K562 (cell line): ENCODE measurements around the gene HSD17B1. TPM values are rescaled to one million over a fixed set of nuclear protein-coding genes. Genes with fewer than 3 reads are reported as not detected.
A peak's percentile ranks its signal among the peaks of the same experiment; 100 is the strongest.

ENCODE experiments used
- ATF1 ChIP-seq, 2 experiments: fragments of 450-650 bp in 1 of 2; IDR thresholded peaks; 2 replicates each; pipeline ENCODE4 v1.6.1; 2016; ENCODE audit warnings: missing compliant biosample characterization in 1 of 2, missing genetic modification characterization in 1 of 2
- ATF3 ChIP-seq, 2 experiments: fragments of 450-650 bp in 1 of 2; sonication (generic) in 1 of 2; formaldehyde crosslinking in 1 of 2; IDR thresholded peaks in 1 of 2; conservative IDR thresholded peaks in 1 of 2; 2 replicates each; pipeline versions ENCODE4 v1.6.1 to v1.8.1; 2016 to 2023; ENCODE audit warnings: mild to moderate bottlenecking in 2 of 2, moderate library complexity in 2 of 2, inconsistent platforms in 1 of 2, missing genetic modification reagents in 1 of 2
- CBX3 ChIP-seq, 2 experiments: IDR thresholded peaks; 1 replicate in 1 of 2; 2 replicates in 1 of 2; pipeline ENCODE4 v1.6.1; 2012; ENCODE audit warnings: inconsistent platforms in 2 of 2, low read length in 2 of 2, borderline replicate concordance in 1 of 2, control low read depth in 1 of 2
- CUX1 ChIP-seq: fragments of 200-800 bp; sonication (Bioruptor generic); IDR thresholded peaks from 2 replicates; pipeline ENCODE4 v1.6.1; 2016; ENCODE audit warnings: missing genetic modification characterization, missing compliant biosample characterization
- FIP1L1 ChIP-seq: fragments of 200-400 bp; formaldehyde crosslinking; IDR thresholded peaks from 2 replicates; pipeline ENCODE4 v1.6.1; 2018; ENCODE audit warnings: mild to moderate bottlenecking, low read depth, low read length; ENCODE audit not compliant: poor library complexity, severe bottlenecking
- GATAD2B ChIP-seq: fragments of 450-650 bp; IDR thresholded peaks from 2 replicates; pipeline ENCODE4 v1.6.1; 2017; ENCODE audit warnings: mild to moderate bottlenecking, borderline replicate concordance
- HBP1 ChIP-seq: fragments of 450-650 bp; formaldehyde crosslinking; IDR thresholded peaks from 2 replicates; pipeline ENCODE4 v1.4.0; 2022; ENCODE audit warnings: missing genetic modification characterization
- MYNN ChIP-seq, 2 experiments: sonication (generic); formaldehyde crosslinking in 1 of 2; IDR thresholded peaks; 2 replicates each; pipeline versions ENCODE4 v1.5.0 to v1.6.1; 2016 to 2020; ENCODE audit warnings: antibody characterized with exemption in 1 of 2, missing genetic modification reagents in 1 of 2
- PHTF2 ChIP-seq: fragments of 250-450 bp; sonication (Bioruptor Pico); IDR thresholded peaks from 2 replicates; pipeline ENCODE4 v1.5.0; 2021; ENCODE audit warnings: mild to moderate bottlenecking
- RCOR1 ChIP-seq, 2 experiments: IDR thresholded peaks; 2 replicates each; pipeline ENCODE4 v1.6.1; 2012; ENCODE audit warnings: low read depth in 2 of 2, low read length in 2 of 2, borderline replicate concordance in 1 of 2, improper control_type of control experiment in 1 of 2
- ZBTB11 ChIP-seq, 3 experiments: fragments of 200-800 bp in 1 of 3; fragments of 250-450 bp in 1 of 3; fragments of 450-650 bp in 1 of 3; sonication (Bioruptor Pico) in 1 of 3; sonication (Bioruptor generic) in 1 of 3; formaldehyde crosslinking in 1 of 3; IDR thresholded peaks; 2 replicates each; pipeline versions ENCODE4 v1.6.1 to v1.8.0; 2016 to 2022; ENCODE audit warnings: mild to moderate bottlenecking in 2 of 3, missing genetic modification characterization in 2 of 3, missing compliant biosample characterization in 1 of 3, moderate library complexity in 1 of 3
- ZKSCAN8 ChIP-seq: fragments of 200-800 bp; sonication (Bioruptor generic); IDR thresholded peaks from 2 replicates; pipeline ENCODE4 v1.6.1; 2016; ENCODE audit warnings: missing genetic modification characterization, missing compliant biosample characterization
- ZNF695 ChIP-seq: fragments of 450-650 bp; formaldehyde crosslinking; IDR thresholded peaks from 2 replicates; pipeline ENCODE4 v1.4.0; 2020; ENCODE audit warnings: mild to moderate bottlenecking, moderate library complexity
- polyA plus RNA-seq, 8 experiments: library from polyadenylated mRNA; depleted of rRNA in 4 of 8; stranded (reverse) in 5 of 8; unstranded in 3 of 8; fragments of >200 nt; fragmentation: Nextera tagmentation in 2 of 8; fragmentation: Illumina TruSeq in 1 of 8; extraction: Ambion mirVana in 2 of 8; extraction: Trizol in 1 of 8; gene quantifications; 2 replicates each; pipeline versions ENCODE4 v1.2.1 to v1.2.3, GENCODE V29; 2011 to 2014; ENCODE audit warnings: inconsistent platforms in 1 of 8, missing spikeins in 1 of 8
- total RNA-seq, 7 experiments: library from RNA; depleted of rRNA in 6 of 7; stranded (reverse); fragments of >200 nt in 6 of 7; fragmentation: Illumina TruSeq in 2 of 7; extraction: Trizol in 2 of 7; gene quantifications; 2 replicates each; pipeline versions ENCODE4 v1.2.1 to v1.2.3, GENCODE V29; 2011 to 2021; ENCODE audit warnings: low replicate concordance in 1 of 7

Gene HSD17B1
- total and polyA plus RNA-seq, 9 of the 15 experiments (the other 6 are each of a cell fraction or from before 2014, with no cell fraction given), result 0.55 to 21.1 (median 3.6) TPM

- TF ChIP-seq ATF1 (CRISPR knock-in tag; IDR thresholded peaks at IDR 0.05), result no peak
- TF ChIP-seq ATF1 (tag; IDR thresholded peaks at IDR 0.05), result 0 out of 2 replicates have a peak, but pooled peaks have one; percentile 15
- no peak for TF ChIP-seq FIP1L1
- no peak for TF ChIP-seq ZNF695 (CRISPR knock-in tag)
- no peak for TF ChIP-seq HBP1 (CRISPR knock-in tag)
- 0 out of 4 replicates have a peak, but pooled peaks of 1 of the 2 experiments have one; percentile 17 for TF ChIP-seq RCOR1 (IDR thresholded peaks at IDR 0.05; ENCODE audit: borderline replicate concordance in 1 of 2, low read depth in 2 of 2, low read length in 2 of 2)
- TF ChIP-seq ZBTB11 (CRISPR knock-in tag; IDR thresholded peaks at IDR 0.05), result no peak
- no peak; a peak in 1 of 3 replicates for TF ChIP-seq CBX3 (IDR thresholded peaks at IDR 0.05; ENCODE audit: borderline replicate concordance in 1 of 2, low read length in 2 of 2)
- no peak for TF ChIP-seq ZKSCAN8
- no peak for TF ChIP-seq GATAD2B
- no peak for TF ChIP-seq PHTF2 (CRISPR knock-in tag)
- TF ChIP-seq MYNN (IDR thresholded peaks at IDR 0.05), result peak; percentile 41; the same call in 1 of the 2 replicates
- TF ChIP-seq MYNN (CRISPR knock-in tag; IDR thresholded peaks at IDR 0.05), result no peak
- TF ChIP-seq CUX1 (CRISPR knock-in tag), result no peak
- TF ChIP-seq ATF3 (IDR thresholded peaks at IDR 0.05), result peak; percentile 86
- no peak for TF ChIP-seq ATF3 (CRISPR knock-in tag; conservative IDR thresholded peaks at IDR 0.05)
These were observed 34.5 kb upstream of the HSD17B1 start (continued) for GRCh38 chr17:42518046-42518754.
